H1 (cell line): ENCODE measurements around the gene MRPS6. TPM values are rescaled to one million over a fixed set of nuclear protein-coding genes. Genes with fewer than 3 reads are reported as not detected.

Source experiments
- CTCF ChIA-PET: fragments of 300-600 bp; sonication (Branson Sonifier 250); formaldehyde crosslinking; loops from one replicate; lab custom pipeline; 2021; ENCODE audit not compliant: partially characterized antibody; lab: Charles Lee
- POLR2A ChIA-PET: fragments of 300-600 bp; sonication (Branson Sonifier 250); formaldehyde crosslinking; loops from one replicate; lab custom pipeline; 2021; ENCODE audit warnings: inconsistent platforms; ENCODE audit not compliant: partially characterized antibody; lab: Charles Lee
- DNase-seq, 2 experiments: peaks; one replicate each; pipeline versions ENCODE4 v3.0.0 to v3.0.0-alpha.2; 2010 to 2022; ENCODE audit warnings: low spot score in 2 of 2, low read depth in 1 of 2, mixed read lengths in 1 of 2
- FAIRE-seq: peaks from 2 replicates; lab custom pipeline; 2011; peaks lifted over from hg19 to GRCh38; lab: Jason Lieb, UNC
- H2AFZ ChIP-seq: 2 replicates; pipeline ENCODE4 v1.8.1; 2012; ENCODE audit warnings: low read length, inconsistent platforms
- H2AK5ac ChIP-seq: 2 replicates; pipeline ENCODE4 v1.6.1; 2013; ENCODE audit warnings: low read depth, low read length
- H2BK120ac ChIP-seq: replicated peaks from 2 replicates; pipeline ENCODE3; 2013; ENCODE audit warnings: low read depth, low read length, inconsistent platforms
- H2BK12ac ChIP-seq: 2 replicates; pipeline ENCODE4 v1.6.1; 2013; ENCODE audit warnings: low read depth, low read length
- H2BK15ac ChIP-seq: 2 replicates; pipeline ENCODE4 v1.6.1; 2013; ENCODE audit warnings: low read length
- H2BK20ac ChIP-seq: 2 replicates; pipeline ENCODE4 v1.6.1; 2013; ENCODE audit warnings: low read length
- H2BK5ac ChIP-seq: 2 replicates; pipeline ENCODE4 v1.6.1; 2013; ENCODE audit warnings: low read depth, low read length
- H3K14ac ChIP-seq: 2 replicates; pipeline ENCODE4 v1.6.1; 2013; ENCODE audit warnings: inconsistent platforms; ENCODE audit not compliant: insufficient read length
- H3K18ac ChIP-seq: 2 replicates; pipeline ENCODE4 v1.6.1; 2013; ENCODE audit warnings: low read length; ENCODE audit errors: extremely low read depth
- H3K23ac ChIP-seq: 2 replicates; pipeline ENCODE4 v1.6.1; 2013; ENCODE audit warnings: inconsistent platforms; ENCODE audit not compliant: insufficient read length
- H3K23me2 ChIP-seq: 2 replicates; pipeline ENCODE4 v1.6.1; 2013; ENCODE audit warnings: low read depth, low read length
- H3K27ac ChIP-seq: 2 replicates; pipeline ENCODE4 v1.6.1; 2011; ENCODE audit warnings: low read depth, low read length, inconsistent platforms
- H3K27me3 ChIP-seq, 4 experiments: replicated peaks in 1 of 4; 1 replicate in 1 of 4; 2 replicates in 3 of 4; pipeline versions ENCODE4 v1.6.1 to v1.8.1; 2011 to 2013; ENCODE audit warnings: low read length in 3 of 4, mild to moderate bottlenecking in 3 of 4, inconsistent platforms in 2 of 4, mixed read lengths in 2 of 4, moderate library complexity in 1 of 4; ENCODE audit not compliant: control insufficient read depth in 3 of 4, insufficient read depth in 3 of 4; ENCODE audit errors: extremely low read depth in 1 of 4
- H3K36me3 ChIP-seq, 4 experiments: 2 replicates each; pipeline versions ENCODE4 v1.6.1 to v1.8.1; 2011 to 2013; ENCODE audit warnings: mild to moderate bottlenecking in 4 of 4, low read length in 3 of 4, moderate library complexity in 2 of 4, control low read depth in 1 of 4, inconsistent platforms in 1 of 4; ENCODE audit not compliant: insufficient read depth in 4 of 4, control insufficient read depth in 2 of 4
- H3K4ac ChIP-seq: replicated peaks from 2 replicates; pipeline ENCODE3; 2013; ENCODE audit warnings: low read length, low read depth, mixed read lengths, inconsistent platforms; ENCODE audit not compliant: insufficient read length
- H3K4me1 ChIP-seq, 4 experiments: replicated peaks in 1 of 4; 1 replicate in 1 of 4; 2 replicates in 3 of 4; pipeline versions ENCODE4 v1.6.1 to v1.8.1; 2011 to 2013; ENCODE audit warnings: low read length in 3 of 4, inconsistent platforms in 2 of 4, mixed read lengths in 1 of 4; ENCODE audit not compliant: insufficient read depth in 4 of 4, control insufficient read depth in 3 of 4
- H3K4me2 ChIP-seq, 2 experiments: 2 replicates each; pipeline versions ENCODE4 v1.6.1 to v1.8.1; 2011 to 2013; ENCODE audit warnings: low read depth in 2 of 2, low read length in 2 of 2, control low read depth in 1 of 2, inconsistent platforms in 1 of 2, mild to moderate bottlenecking in 1 of 2; ENCODE audit not compliant: insufficient read depth in 1 of 2
- H3K4me3 ChIP-seq, 4 experiments: fragments of 200-600, 300-600 bp in 1 of 4; sonication (generic), shearing (Covaris generic), sonication (Bioruptor Twin) in 1 of 4; 2 replicates each; pipeline versions ENCODE4 v1.5.1 to v1.8.1; 2011 to 2016; ENCODE audit warnings: low read length in 4 of 4, low read depth in 3 of 4, control low read depth in 2 of 4, inconsistent platforms in 2 of 4, mild to moderate bottlenecking in 2 of 4, mixed read lengths in 1 of 4, moderate library complexity in 1 of 4; ENCODE audit not compliant: insufficient read depth in 2 of 4; ENCODE audit errors: extremely low read depth in 1 of 4
- H3K56ac ChIP-seq: replicated peaks from 2 replicates; pipeline ENCODE3; 2013; ENCODE audit warnings: low read depth, mild to moderate bottlenecking, mixed read lengths, low read length, inconsistent platforms; ENCODE audit not compliant: insufficient read length
- H3K79me1 ChIP-seq: 2 replicates; pipeline ENCODE4 v1.6.1; 2013; ENCODE audit warnings: low read depth, low read length, control low read depth
- H3K79me2 ChIP-seq, 2 experiments: 2 replicates each; pipeline versions ENCODE4 v1.6.1 to v1.8.1; 2012 to 2013; ENCODE audit warnings: low read length in 2 of 2, mild to moderate bottlenecking in 2 of 2, inconsistent platforms in 1 of 2; ENCODE audit not compliant: insufficient read depth in 2 of 2, control insufficient read depth in 1 of 2
- H3K9ac ChIP-seq, 4 experiments: replicated peaks in 1 of 4; 1 replicate in 1 of 4; 2 replicates in 3 of 4; pipeline versions ENCODE4 v1.6.1 to v1.8.1; 2011 to 2013; ENCODE audit warnings: low read depth in 3 of 4, low read length in 3 of 4, control low read depth in 2 of 4, mild to moderate bottlenecking in 2 of 4, moderate library complexity in 2 of 4, inconsistent platforms in 1 of 4; ENCODE audit errors: extremely low read depth in 1 of 4
- H3K9me3 ChIP-seq, 2 experiments: 2 replicates each; pipeline versions ENCODE4 v1.6.1 to v1.8.1; 2012 to 2013; ENCODE audit warnings: mild to moderate bottlenecking in 2 of 2, moderate library complexity in 2 of 2, control low read depth in 1 of 2, inconsistent platforms in 1 of 2, low read depth in 1 of 2, low read length in 1 of 2, mixed read lengths in 1 of 2; ENCODE audit not compliant: insufficient read depth in 2 of 2
- H4K20me1 ChIP-seq, 2 experiments: replicated peaks in 1 of 2; 2 replicates each; pipeline versions ENCODE3 to v1.8.1; 2011 to 2013; ENCODE audit warnings: inconsistent platforms in 2 of 2, low read length in 2 of 2, mild to moderate bottlenecking in 1 of 2; ENCODE audit not compliant: insufficient read depth in 2 of 2, control insufficient read depth in 1 of 2
- H4K5ac ChIP-seq: 2 replicates; pipeline ENCODE4 v1.6.1; 2013; ENCODE audit warnings: low read length, low read depth, mixed read lengths, inconsistent platforms; ENCODE audit not compliant: insufficient read length
- H4K8ac ChIP-seq: 2 replicates; pipeline ENCODE4 v1.8.0; 2013; ENCODE audit warnings: mild to moderate bottlenecking, moderate library complexity, low read length, inconsistent platforms; ENCODE audit not compliant: insufficient read depth; ENCODE audit errors: extremely low read depth
- H4K91ac ChIP-seq: replicated peaks from 2 replicates; pipeline ENCODE3; 2013; ENCODE audit warnings: low read length, mixed read lengths, inconsistent platforms; ENCODE audit not compliant: insufficient read length
- CHD2 ChIP-seq: IDR thresholded peaks from 2 replicates; pipeline ENCODE4 v1.6.1; 2012; ENCODE audit warnings: low read length, improper control_type of control experiment
- GTF2F1 ChIP-seq: IDR thresholded peaks from 2 replicates; pipeline ENCODE4 v1.6.1; 2012; ENCODE audit warnings: low read depth, low read length, improper control_type of control experiment, borderline replicate concordance
- HDAC6 ChIP-seq: IDR thresholded peaks from one replicate; pipeline ENCODE4 v1.7.1; 2012; ENCODE audit warnings: low read depth, mild to moderate bottlenecking, inconsistent platforms, low read length, moderate library complexity
- TAF1 ChIP-seq: IDR thresholded peaks from 2 replicates; pipeline ENCODE4 v1.6.1; 2011; ENCODE audit warnings: mild to moderate bottlenecking, low read depth, low read length
- polyA plus RNA-seq, 7 experiments: library from polyadenylated mRNA; depleted of rRNA in 3 of 7; stranded (reverse) in 5 of 7; unstranded in 2 of 7; fragments of >200 nt in 5 of 7; fragments of 200-250 nt in 2 of 7; gene quantifications; 1 replicate in 5 of 7; 2 replicates in 1 of 7; 4 replicates in 1 of 7; pipeline versions ENCODE4 v1.2.1 to v1.2.3, GENCODE V29; 2011 to 2013; ENCODE audit warnings: missing spikeins in 2 of 7, mixed read lengths in 2 of 7
- total RNA-seq: library from RNA; stranded (reverse); fragmentation: NEBNext Ultra II Directional; extraction: Animal tissue kit (Norgen Biotek cat#: 25700); gene quantifications from 2 replicates; pipeline ENCODE4 v1.2.1, GENCODE V29; 2021

Gene MRPS6
- total and polyA plus RNA-seq, 2 of the 8 experiments (the other 6 are each of a cell fraction or from before 2014, with no cell fraction given) = 62.7 to 156 TPM

DNA sequence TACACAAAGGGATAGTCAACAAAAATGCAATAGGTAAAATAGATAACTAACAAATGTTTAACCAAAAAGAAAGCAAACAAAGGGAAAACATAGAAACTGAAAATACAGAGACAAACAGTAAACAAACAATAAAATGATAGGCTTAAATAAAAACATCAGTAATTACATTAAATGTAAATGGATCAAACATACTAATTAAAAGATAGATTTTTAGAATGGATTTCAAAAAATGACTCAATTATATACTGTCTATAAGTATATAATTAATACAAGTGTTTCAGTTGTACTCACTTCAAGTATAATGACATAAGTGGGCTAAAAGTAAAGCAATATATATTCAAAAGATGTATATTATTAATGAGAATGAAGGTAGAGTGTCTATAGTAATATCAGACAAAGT is 101.1 kb downstream of the MRPS6 start:
- CTCF ChIA-PET = no interaction called here
- POLR2A ChIA-PET = no interaction called here
- Histone ChIP-seq H3K36me3 (peaks cover 0 to 5% (median 0%) of the 10 kb centered on the region in 4 experiments; a peak in 1 of 8 replicates), H3K27ac (no peak overlapping the region), H2BK5ac (no peak overlapping the region), H2BK15ac (no peak overlapping the region), H3K79me1 (no peaks in the 10 kb centered on the region), H3K4me2 (no peak overlapping the region), H2BK120ac (no peak overlapping the region), H2AFZ (no peak overlapping the region), H3K9ac (no peak overlapping the region), H2BK12ac (no peak overlapping the region), H4K5ac (no peak overlapping the region), H3K79me2 (no peaks in the 10 kb centered on the region), H3K4me1 (peaks cover 3 to 7% (median 6%) of the 10 kb centered on the region in 4 experiments; a peak in 6 of 7 replicates), H3K18ac (no peak overlapping the region), H3K56ac (no peak overlapping the region), H2BK20ac (no peak overlapping the region), H3K14ac (no peak overlapping the region), H4K8ac (no peak overlapping the region), H3K4ac (no peak overlapping the region), H4K20me1 (no peaks in the 10 kb centered on the region), H3K9me3 (no peaks in the 10 kb centered on the region), H3K23me2 (no peaks in the 10 kb centered on the region), H3K4me3 (no peak overlapping the region), H2AK5ac (no peak overlapping the region), H4K91ac (no peak overlapping the region), H3K23ac (no peak overlapping the region), H3K27me3 (peaks cover 2 to 18% (median 7%) of the 10 kb centered on the region in 4 experiments; a peak in 5 of 7 replicates)
- FAIRE-seq (no peak), DNase-seq (no peak)
- TF ChIP-seq TAF1 (no peak), GTF2F1 (no peak), CHD2 (no peak), HDAC6 (no peak)
